ENCODE measurements around the gene SEMG1. TPM values are rescaled to one million over a fixed set of nuclear protein-coding genes. Genes with fewer than 3 reads are reported as not detected.

SEMG1 gene
- total RNA-seq, 1 donor from 2014 or later = not detected

DNA sequence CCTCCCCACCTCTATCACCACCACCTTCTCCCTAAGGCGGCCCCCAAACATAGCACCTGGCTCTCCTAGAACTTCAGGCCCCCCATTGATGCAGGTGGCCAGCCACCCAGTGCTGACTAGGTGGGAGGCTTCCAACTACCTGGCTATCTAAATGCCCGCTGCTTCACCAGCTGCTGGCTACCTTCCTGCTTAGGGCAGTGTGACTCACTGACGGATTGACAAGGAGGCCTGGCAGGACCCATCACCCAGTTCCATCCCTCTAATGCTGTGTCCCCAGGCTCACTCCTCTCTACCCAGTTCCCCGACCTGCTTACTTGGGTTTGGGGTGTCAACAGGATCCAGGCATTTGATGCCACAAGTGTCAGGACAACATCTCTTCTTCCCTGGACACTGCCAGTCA, 46.4 kb downstream of the SEMG1 start:
- no peaks in the 10 kb centered on the region for H3K4me1 Mint-ChIP-seq
- TF ChIP-seq, protein P1, sequence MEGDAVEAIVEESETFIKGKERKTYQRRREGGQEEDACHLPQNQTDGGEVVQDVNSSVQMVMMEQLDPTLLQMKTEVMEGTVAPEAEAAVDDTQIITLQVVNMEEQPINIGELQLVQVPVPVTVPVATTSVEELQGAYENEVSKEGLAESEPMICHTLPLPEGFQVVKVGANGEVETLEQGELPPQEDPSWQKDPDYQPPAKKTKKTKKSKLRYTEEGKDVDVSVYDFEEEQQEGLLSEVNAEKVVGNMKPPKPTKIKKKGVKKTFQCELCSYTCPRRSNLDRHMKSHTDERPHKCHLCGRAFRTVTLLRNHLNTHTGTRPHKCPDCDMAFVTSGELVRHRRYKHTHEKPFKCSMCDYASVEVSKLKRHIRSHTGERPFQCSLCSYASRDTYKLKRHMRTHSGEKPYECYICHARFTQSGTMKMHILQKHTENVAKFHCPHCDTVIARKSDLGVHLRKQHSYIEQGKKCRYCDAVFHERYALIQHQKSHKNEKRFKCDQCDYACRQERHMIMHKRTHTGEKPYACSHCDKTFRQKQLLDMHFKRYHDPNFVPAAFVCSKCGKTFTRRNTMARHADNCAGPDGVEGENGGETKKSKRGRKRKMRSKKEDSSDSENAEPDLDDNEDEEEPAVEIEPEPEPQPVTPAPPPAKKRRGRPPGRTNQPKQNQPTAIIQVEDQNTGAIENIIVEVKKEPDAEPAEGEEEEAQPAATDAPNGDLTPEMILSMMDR (IDR thresholded peaks at IDR 0.05; ENCODE audit: unreplicated experiment) = no peak
- no peak for DNase-seq (ENCODE audit: low spot score in 2 of 2, unreplicated experiment in 2 of 2)
- H3K27ac Mint-ChIP-seq = no peak overlapping the region
- no peaks in the 10 kb centered on the region for H3K9me3 Mint-ChIP-seq
- H3K27me3 Mint-ChIP-seq (ENCODE audit: low read depth) = peaks cover 52% of the 10 kb centered on the region
- no peaks in the 10 kb centered on the region for H3K36me3 Mint-ChIP-seq
- no peak overlapping the region for H3K4me3 Mint-ChIP-seq

DNA sequence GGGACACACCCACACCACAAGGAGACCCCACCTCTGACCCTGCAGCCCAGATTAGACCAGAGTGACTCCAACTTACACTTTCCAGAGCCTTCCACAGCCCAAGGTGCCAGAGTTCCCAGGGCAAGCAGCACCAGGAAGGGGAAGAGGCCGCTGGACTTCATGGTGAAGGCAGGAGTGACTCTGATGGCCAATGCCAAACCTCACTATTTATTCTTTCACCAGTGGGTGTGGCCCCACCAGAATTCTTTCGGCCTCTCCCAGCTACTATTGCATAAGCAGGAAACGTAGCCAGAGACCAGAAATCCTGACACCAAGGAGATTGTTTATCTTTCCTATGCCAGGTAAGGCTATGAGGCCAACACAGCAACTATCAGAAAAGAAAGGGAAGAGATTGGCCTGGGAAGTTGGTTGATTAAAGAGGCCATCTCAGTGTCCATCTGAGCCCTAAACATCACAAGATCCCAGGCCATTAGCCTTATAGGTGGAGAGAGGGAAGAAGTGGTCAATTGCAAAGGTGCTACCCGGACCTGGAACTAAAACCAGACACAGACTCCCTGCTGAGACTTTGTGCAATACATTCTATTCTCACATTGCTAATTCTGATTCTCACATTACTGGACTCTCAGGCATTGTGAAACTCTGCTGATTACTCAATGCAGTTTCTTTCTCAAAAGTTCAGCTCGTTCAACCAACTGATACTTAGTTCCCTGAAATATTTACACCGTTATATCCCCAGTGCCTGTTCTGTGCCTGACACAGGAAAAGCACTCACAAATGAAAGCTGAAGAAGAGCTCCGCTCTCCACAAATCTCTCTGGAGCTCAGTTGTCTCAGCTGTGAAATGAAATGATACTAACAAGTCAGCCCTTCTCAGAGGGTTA, 47.8 kb downstream of the SEMG1 start, which contains the start of gene SLPI:
Gene SLPI (minus strand): TSS at position 182 of the 880 bp plus-strand sequence. CDS start 21 bp downstream, at position 161.
- DNase-seq (ENCODE audit: low spot score in 2 of 2, unreplicated experiment in 2 of 2) = no peak
- no peaks in the 10 kb centered on the region for H3K9me3 Mint-ChIP-seq
- H3K27me3 Mint-ChIP-seq (ENCODE audit: low read depth) = peaks cover 47% of the 10 kb centered on the region
- H3K4me3 Mint-ChIP-seq = no peak within 1 kb of the TSS
- H3K36me3 Mint-ChIP-seq = no peaks in the 10 kb centered on the region
- H3K27ac Mint-ChIP-seq = no peak within 1 kb of the TSS
- no peaks in the 10 kb centered on the region for H3K4me1 Mint-ChIP-seq
- TF ChIP-seq, protein P1 (IDR thresholded peaks at IDR 0.05; ENCODE audit: unreplicated experiment) = no peak

GRCh38 chr20:45257161-45257560, 50.3 kb downstream of the SEMG1 start:
- H3K36me3 Mint-ChIP-seq = no peaks in the 10 kb centered on the region
- H3K4me3 Mint-ChIP-seq = no peak overlapping the region
- no peaks in the 10 kb centered on the region for H3K4me1 Mint-ChIP-seq
- TF ChIP-seq, protein P1 (IDR thresholded peaks at IDR 0.05; ENCODE audit: unreplicated experiment) = no peak
- no peak for DNase-seq (ENCODE audit: low spot score in 2 of 2, unreplicated experiment in 2 of 2)
- H3K9me3 Mint-ChIP-seq = no peaks in the 10 kb centered on the region
- H3K27me3 Mint-ChIP-seq (ENCODE audit: low read depth) = peaks cover 47% of the 10 kb centered on the region
- no peak overlapping the region for H3K27ac Mint-ChIP-seq

- DNase-seq (ENCODE audit: low spot score in 2 of 2, unreplicated experiment in 2 of 2) = no peak
These were observed 50.9 kb downstream of the SEMG1 start for GRCh38 chr20:45257711-45258110.

DNA sequence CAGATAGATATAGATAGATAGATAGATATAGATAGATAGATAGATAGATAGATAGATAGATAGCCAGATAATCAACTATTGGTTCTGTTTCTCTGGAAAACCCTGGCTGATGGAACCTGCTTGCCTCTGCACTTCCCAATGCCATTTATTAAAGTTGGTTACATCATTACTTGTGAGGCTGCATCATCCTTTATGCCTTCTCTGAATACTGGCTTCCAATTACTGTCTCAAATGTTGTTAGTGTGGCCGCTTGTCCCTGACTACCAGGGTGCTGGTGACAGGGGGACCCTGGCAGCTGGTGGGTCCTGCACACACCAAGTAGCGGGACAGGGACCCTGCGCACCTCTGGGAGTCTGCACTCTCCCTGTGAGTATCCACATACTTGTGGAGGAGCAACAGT, 51.4 kb downstream of the SEMG1 start:
- Mint-ChIP-seq H3K4me3 (no peak overlapping the region), H3K36me3 (no peaks in the 10 kb centered on the region), H3K27ac (no peak overlapping the region), H3K4me1 (no peaks in the 10 kb centered on the region), H3K9me3 (no peaks in the 10 kb centered on the region), H3K27me3 (ENCODE audit: low read depth) (peaks cover 48% of the 10 kb centered on the region)
- no peak for DNase-seq (ENCODE audit: low spot score in 2 of 2, unreplicated experiment in 2 of 2)
- TF ChIP-seq, protein P1 (IDR thresholded peaks at IDR 0.05; ENCODE audit: unreplicated experiment) = no peak

More at GRCh38 chr20:45257711-45258110, 50.9 kb downstream of the SEMG1 start:
- no peak overlapping the region for H3K27ac Mint-ChIP-seq
- H3K4me1 Mint-ChIP-seq = no peaks in the 10 kb centered on the region
- peaks cover 48% of the 10 kb centered on the region for H3K27me3 Mint-ChIP-seq (ENCODE audit: low read depth)
- H3K36me3 Mint-ChIP-seq = no peaks in the 10 kb centered on the region
- H3K4me3 Mint-ChIP-seq = no peak overlapping the region
- TF ChIP-seq, protein P1 (IDR thresholded peaks at IDR 0.05; ENCODE audit: unreplicated experiment) = no peak
- no peaks in the 10 kb centered on the region for H3K9me3 Mint-ChIP-seq
